Astrocyte (in vitro differentiated cells and primary cell): ENCODE data around the gene GYG1. TPM values are rescaled to one million over a fixed set of nuclear protein-coding genes. Genes with fewer than 3 reads are reported as not detected.

ENCODE experiments used
- DNase-seq: peaks from one replicate; pipeline ENCODE4 v3.0.0-alpha.2; 2010; ENCODE audit warnings: low read depth
- FAIRE-seq: peaks from 2 replicates; lab custom pipeline; 2011; peaks lifted over from hg19 to GRCh38; lab: Jason Lieb, UNC
- H2AFZ ChIP-seq: 2 replicates; pipeline ENCODE4 v1.6.0; 2012; ENCODE audit warnings: low read depth, low read length, inconsistent platforms
- H3K27ac ChIP-seq: 2 replicates; pipeline ENCODE4 v1.5.1; 2011; ENCODE audit warnings: low read depth, low read length, inconsistent platforms
- H3K27me3 ChIP-seq: 2 replicates; pipeline ENCODE4 v1.6.0; 2011; ENCODE audit warnings: low read length, inconsistent platforms; ENCODE audit not compliant: insufficient read depth
- H3K36me3 ChIP-seq: 2 replicates; pipeline ENCODE4 v1.5.1; 2011; ENCODE audit warnings: low read length, inconsistent platforms; ENCODE audit not compliant: insufficient read depth
- H3K4me1 ChIP-seq: 2 replicates; pipeline ENCODE4 v1.5.1; 2011; ENCODE audit warnings: low read length, inconsistent platforms; ENCODE audit not compliant: insufficient read depth
- H3K4me2 ChIP-seq: 2 replicates; pipeline ENCODE4 v1.6.0; 2012; ENCODE audit warnings: low read length, inconsistent platforms
- H3K4me3 ChIP-seq: 2 replicates; pipeline ENCODE4 v1.5.1; 2011; ENCODE audit warnings: low read depth, mild to moderate bottlenecking, low read length, inconsistent platforms; ENCODE audit not compliant: insufficient read depth
- H3K79me2 ChIP-seq: 2 replicates; pipeline ENCODE4 v1.6.0; 2012; ENCODE audit warnings: mild to moderate bottlenecking, low read length, inconsistent platforms; ENCODE audit not compliant: insufficient read depth
- H3K9ac ChIP-seq: 2 replicates; pipeline ENCODE4 v1.6.0; 2012; ENCODE audit warnings: mild to moderate bottlenecking, low read length, inconsistent platforms
- H3K9me3 ChIP-seq: 2 replicates; pipeline ENCODE4 v1.5.1; 2012; ENCODE audit warnings: low read depth, mild to moderate bottlenecking, low read length, inconsistent platforms; ENCODE audit not compliant: insufficient read depth
- H4K20me1 ChIP-seq: 2 replicates; pipeline ENCODE4 v1.6.0; 2012; ENCODE audit warnings: low read length, inconsistent platforms; ENCODE audit not compliant: insufficient read depth
- H3K27ac Mint-ChIP-seq: one replicate; pipeline ENCODE4 v1.8.0; 2021; ENCODE audit warnings: mild to moderate bottlenecking, mixed read lengths; ENCODE audit not compliant: unreplicated experiment
- H3K27me3 Mint-ChIP-seq: one replicate; pipeline ENCODE4 v1.8.0; 2021; ENCODE audit warnings: low read depth, mixed read lengths; ENCODE audit not compliant: unreplicated experiment
- H3K36me3 Mint-ChIP-seq: one replicate; pipeline ENCODE4 v1.8.0; 2021; ENCODE audit warnings: low read depth, mixed read lengths; ENCODE audit not compliant: unreplicated experiment
- H3K4me1 Mint-ChIP-seq: one replicate; pipeline ENCODE4 v1.8.0; 2021; ENCODE audit warnings: low read depth, mixed read lengths; ENCODE audit not compliant: unreplicated experiment
- H3K4me3 Mint-ChIP-seq: one replicate; pipeline ENCODE4 v1.8.0; 2021; ENCODE audit warnings: mild to moderate bottlenecking, moderate library complexity, mixed read lengths; ENCODE audit not compliant: unreplicated experiment
- H3K9me3 Mint-ChIP-seq: one replicate; pipeline ENCODE4 v1.8.0; 2021; ENCODE audit warnings: mild to moderate bottlenecking, mixed read lengths; ENCODE audit not compliant: unreplicated experiment
- EZH2 ChIP-seq: IDR thresholded peaks from 2 replicates; pipeline ENCODE4 v1.6.1; 2012; ENCODE audit warnings: mild to moderate bottlenecking, low read length, inconsistent platforms; ENCODE audit not compliant: insufficient read depth
- total RNA-seq: library from RNA; stranded (reverse); gene quantifications from 2 replicates; pipeline ENCODE4 v1.2.1, GENCODE V29; 2021
- TF ChIP-seq, protein P1 (sequence below): IDR thresholded peaks from 2 replicates; pipeline ENCODE4 v1.5.1; 2011; ENCODE audit warnings: low read depth, mild to moderate bottlenecking, inconsistent platforms, low read length, moderate library complexity; ENCODE audit not compliant: insufficient read depth

The GYG1 gene
- total RNA-seq, 1 donor from 2014 or later, result 41.9 TPM

DNA sequence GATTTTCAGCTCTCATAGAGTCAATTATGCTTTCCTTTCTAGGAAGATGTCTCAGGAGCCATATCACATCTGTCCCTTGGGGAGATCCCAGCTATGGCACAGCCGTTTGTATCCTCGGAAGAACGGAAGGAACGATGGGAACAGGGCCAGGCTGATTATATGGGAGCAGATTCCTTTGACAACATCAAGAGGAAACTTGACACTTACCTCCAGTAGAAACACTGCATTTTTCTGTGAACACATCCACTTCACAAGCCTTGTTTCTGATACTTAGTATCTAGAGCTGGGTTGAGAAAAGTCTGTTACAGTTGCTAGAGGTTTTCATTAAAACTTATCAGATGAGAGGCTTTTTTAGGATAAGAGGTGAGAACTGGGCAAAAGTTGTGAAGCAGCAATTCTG is 35.4 kb downstream of the GYG1 start:
- no peak overlapping the region for H3K27ac Mint-ChIP-seq
- Histone ChIP-seq H3K4me1 (no peaks in the 10 kb centered on the region), H3K27ac (no peak overlapping the region), H3K36me3 (peaks cover 26% of the 10 kb centered on the region), H3K9me3 (no peaks in the 10 kb centered on the region), H3K79me2 (no peaks in the 10 kb centered on the region), H4K20me1 (no peaks in the 10 kb centered on the region), H3K4me3 (no peak overlapping the region), H3K27me3 (no peaks in the 10 kb centered on the region), H3K4me2 (no peak overlapping the region), H3K9ac (no peak overlapping the region), H2AFZ (no peak overlapping the region)
- H3K4me1 Mint-ChIP-seq, result no peaks in the 10 kb centered on the region
- DNase-seq (no peak), FAIRE-seq (no peak)
- TF ChIP-seq, protein P1, sequence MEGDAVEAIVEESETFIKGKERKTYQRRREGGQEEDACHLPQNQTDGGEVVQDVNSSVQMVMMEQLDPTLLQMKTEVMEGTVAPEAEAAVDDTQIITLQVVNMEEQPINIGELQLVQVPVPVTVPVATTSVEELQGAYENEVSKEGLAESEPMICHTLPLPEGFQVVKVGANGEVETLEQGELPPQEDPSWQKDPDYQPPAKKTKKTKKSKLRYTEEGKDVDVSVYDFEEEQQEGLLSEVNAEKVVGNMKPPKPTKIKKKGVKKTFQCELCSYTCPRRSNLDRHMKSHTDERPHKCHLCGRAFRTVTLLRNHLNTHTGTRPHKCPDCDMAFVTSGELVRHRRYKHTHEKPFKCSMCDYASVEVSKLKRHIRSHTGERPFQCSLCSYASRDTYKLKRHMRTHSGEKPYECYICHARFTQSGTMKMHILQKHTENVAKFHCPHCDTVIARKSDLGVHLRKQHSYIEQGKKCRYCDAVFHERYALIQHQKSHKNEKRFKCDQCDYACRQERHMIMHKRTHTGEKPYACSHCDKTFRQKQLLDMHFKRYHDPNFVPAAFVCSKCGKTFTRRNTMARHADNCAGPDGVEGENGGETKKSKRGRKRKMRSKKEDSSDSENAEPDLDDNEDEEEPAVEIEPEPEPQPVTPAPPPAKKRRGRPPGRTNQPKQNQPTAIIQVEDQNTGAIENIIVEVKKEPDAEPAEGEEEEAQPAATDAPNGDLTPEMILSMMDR, result no peak
- no peak for TF ChIP-seq EZH2
- peaks cover 15% of the 10 kb centered on the region for H3K9me3 Mint-ChIP-seq
- no peak overlapping the region for H3K4me3 Mint-ChIP-seq
- no peaks in the 10 kb centered on the region for H3K27me3 Mint-ChIP-seq
- H3K36me3 Mint-ChIP-seq, result peaks cover 17% of the 10 kb centered on the region

DNA sequence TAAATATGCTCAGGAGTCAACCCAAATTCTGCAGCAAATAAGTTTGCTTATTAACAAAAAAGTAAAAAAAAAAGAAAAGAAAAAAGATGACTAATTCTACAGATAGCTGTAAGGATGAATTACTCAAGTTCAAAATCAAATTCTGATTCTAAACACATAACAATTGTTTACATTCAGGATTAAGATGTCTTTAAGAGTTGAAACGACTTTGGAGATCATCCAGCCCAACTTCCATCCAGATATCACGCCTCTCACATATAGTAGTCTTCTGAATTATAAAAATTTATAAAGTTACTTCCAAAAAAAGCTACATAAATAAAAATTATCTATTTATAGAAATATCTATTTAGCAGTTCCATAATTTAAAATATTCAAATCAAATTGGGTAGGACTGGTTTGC is 39.8 kb downstream of the GYG1 start:
- no peaks in the 10 kb centered on the region for H3K27me3 ChIP-seq
- H4K20me1 ChIP-seq, result no peaks in the 10 kb centered on the region
- Mint-ChIP-seq H3K36me3 (peaks cover 2% of the 10 kb centered on the region), H3K9me3 (no peaks in the 10 kb centered on the region), H3K27ac (no peak overlapping the region), H3K27me3 (no peaks in the 10 kb centered on the region), H3K4me3 (no peak overlapping the region), H3K4me1 (no peaks in the 10 kb centered on the region)
- TF ChIP-seq EZH2, result no peak
- H3K79me2 ChIP-seq, result no peaks in the 10 kb centered on the region
- H3K4me1 ChIP-seq, result no peaks in the 10 kb centered on the region
- H3K9ac ChIP-seq, result no peak overlapping the region
- H3K9me3 ChIP-seq, result no peaks in the 10 kb centered on the region
- FAIRE-seq (no peak), DNase-seq (no peak)
- no peak overlapping the region for H3K27ac ChIP-seq
- no peak overlapping the region for H3K4me3 ChIP-seq
- H3K36me3 ChIP-seq, result peaks cover 9% of the 10 kb centered on the region
- no peak overlapping the region for H3K4me2 ChIP-seq
- no peak overlapping the region for H2AFZ ChIP-seq

DNA sequence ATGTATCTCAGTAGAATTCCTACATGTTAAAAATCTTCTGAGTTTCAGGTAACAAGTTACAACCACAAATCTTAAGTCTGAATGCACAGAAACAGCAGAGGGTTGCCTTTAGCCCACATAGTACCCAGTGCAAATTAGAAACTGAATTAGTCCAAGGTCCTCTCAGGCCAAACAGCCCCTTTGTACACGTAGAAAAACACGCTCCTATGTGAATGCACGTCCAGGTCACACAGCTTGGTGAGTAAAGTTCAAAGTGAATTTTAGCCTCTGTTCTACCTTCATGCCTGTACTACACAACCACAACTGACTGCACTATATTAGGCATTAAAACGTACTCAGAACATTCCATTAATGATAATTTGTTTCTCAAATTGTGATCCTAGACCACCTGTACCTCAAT is 46.3 kb downstream of the GYG1 start:
- Histone ChIP-seq H4K20me1 (no peaks in the 10 kb centered on the region), H2AFZ (no peak overlapping the region), H3K27me3 (no peaks in the 10 kb centered on the region), H3K4me2 (no peak overlapping the region), H3K36me3 (peaks cover 18% of the 10 kb centered on the region), H3K9me3 (no peaks in the 10 kb centered on the region), H3K4me1 (no peaks in the 10 kb centered on the region), H3K9ac (no peak overlapping the region), H3K79me2 (no peaks in the 10 kb centered on the region), H3K27ac (no peak overlapping the region), H3K4me3 (no peak overlapping the region)
- DNase-seq, result no peak
- no peaks in the 10 kb centered on the region for H3K27me3 Mint-ChIP-seq
- H3K4me1 Mint-ChIP-seq, result no peaks in the 10 kb centered on the region
- H3K4me3 Mint-ChIP-seq, result no peak overlapping the region
- H3K36me3 Mint-ChIP-seq, result no peaks in the 10 kb centered on the region
- no peak for FAIRE-seq
- H3K27ac Mint-ChIP-seq, result no peak overlapping the region
- TF ChIP-seq, protein P1, result no peak
- TF ChIP-seq EZH2, result no peak
- no peaks in the 10 kb centered on the region for H3K9me3 Mint-ChIP-seq
